Prostate gland (tissue), 2 donors: ENCODE measurements around the gene MTMR11. TPM values are rescaled to one million over a fixed set of nuclear protein-coding genes. Genes with fewer than 3 reads are reported as not detected.

ENCODE experiments used
- DNase-seq: peaks from one replicate; pipeline ENCODE4 v3.0.0-alpha.2; 2019; ENCODE audit warnings: low spot score
- H3K27ac ChIP-seq, 2 donors: fragments of 200-600 bp; sonication (generic); 2 replicates each; pipeline ENCODE4 v1.5.1; 2017 to 2019
- H3K27me3 ChIP-seq: fragments of 200-600 bp; sonication (generic); replicated peaks from 2 replicates; pipeline ENCODE4 v1.5.1; 2019; ENCODE audit not compliant: insufficient read depth
- H3K36me3 ChIP-seq, 2 donors: fragments of 200-600 bp; sonication (generic); 1 replicate in 1 of 2; 2 replicates in 1 of 2; pipeline versions ENCODE4 v1.5.1 to v1.8.1; 2017 to 2019
- H3K4me1 ChIP-seq: fragments of 200-600 bp; sonication (generic); replicated peaks from 2 replicates; pipeline ENCODE4 v1.5.1; 2019
- H3K4me3 ChIP-seq, 2 donors: fragments of 200-600 bp; sonication (generic); 2 replicates each; pipeline ENCODE4 v1.5.1; 2017 to 2019
- H3K9me3 ChIP-seq: fragments of 200-600 bp; sonication (generic); 2 replicates; pipeline ENCODE4 v1.5.1; 2017
- CTCF ChIP-seq, 4 experiments: fragments of 200-600 bp in 2 of 4; fragments of 450-650 bp in 2 of 4; sonication (generic) in 2 of 4; IDR thresholded peaks; 1 replicate in 3 of 4; 2 replicates in 1 of 4; pipeline ENCODE4 v1.5.1; 2016 to 2019; ENCODE audit warnings: antibody characterized with exemption in 4 of 4, mild to moderate bottlenecking in 2 of 4, moderate library complexity in 2 of 4
- POLR2A ChIP-seq: fragments of 450-650 bp; IDR thresholded peaks from one replicate; pipeline ENCODE4 v1.6.1; 2016; ENCODE audit warnings: antibody characterized with exemption, mild to moderate bottlenecking
- POLR2AphosphoS5 ChIP-seq: sonication (generic); formaldehyde crosslinking; IDR thresholded peaks from one replicate; pipeline ENCODE4 v1.6.1; 2017; ENCODE audit warnings: antibody characterized with exemption
- WGBS: methylation state at CpG from one replicate; pipeline ENCODE4 v1.1.5; 2018; 5-methylcytosine and 5-hydroxymethylcytosine counted together
- intact Hi-C: fragments of 100-400 bp; cut with DNase I; formaldehyde crosslinking; loops from one replicate; pipeline ENCODE4 v1.14.2; 2022
- total RNA-seq, 2 donors: library from RNA; depleted of rRNA; stranded (reverse); fragments of >200 nt; gene quantifications; one replicate each; pipeline ENCODE4 v1.1.0, GENCODE V29; 2016

The MTMR11 gene
- total RNA-seq, 2 donors from 2014 or later = 2.6 to 25.5 TPM

GRCh38 chr1:149914545-149914944 lies 22.1 kb downstream of the MTMR11 start:
- Histone ChIP-seq H3K36me3 (no peaks in the 10 kb centered on the region), H3K4me3 (no peak overlapping the region), H3K27me3 (no peaks in the 10 kb centered on the region), H3K4me1 (no peaks in the 10 kb centered on the region), H3K9me3 (no peaks in the 10 kb centered on the region), H3K27ac (no peak overlapping the region)
- 86% methylated on average over 1 of the region's 1 CpG for WGBS
- no peak for TF ChIP-seq POLR2A
- TF ChIP-seq CTCF (IDR thresholded peaks at IDR 0.05) = no peak
- TF ChIP-seq POLR2AphosphoS5 = no peak
- DNase-seq = no peak
- intact Hi-C loops = no loop called here

- intact Hi-C loops = no loop called here
- 90% methylated on average over 10 of the region's 10 CpGs for WGBS
- TF ChIP-seq CTCF (IDR thresholded peaks at IDR 0.05) (no peak), POLR2AphosphoS5 (no peak), POLR2A (no peak)
- Histone ChIP-seq H3K4me1 (no peaks in the 10 kb centered on the region), H3K9me3 (no peaks in the 10 kb centered on the region), H3K36me3 (no peaks in the 10 kb centered on the region), H3K4me3 (no peak overlapping the region), H3K27me3 (no peaks in the 10 kb centered on the region), H3K27ac (no peak overlapping the region)
- DNase-seq = no peak
Measured at GRCh38 chr1:149906570-149907075, 30.1 kb downstream of the MTMR11 start.

GRCh38 chr1:149903836-149904491 lies 32.7 kb downstream of the MTMR11 start:
- Histone ChIP-seq H3K27me3 (no peaks in the 10 kb centered on the region), H3K4me3 (no peak overlapping the region), H3K4me1 (no peaks in the 10 kb centered on the region), H3K27ac (no peak overlapping the region), H3K36me3 (no peaks in the 10 kb centered on the region), H3K9me3 (no peaks in the 10 kb centered on the region)
- intact Hi-C loops = no loop called here
- DNase-seq = no peak
- WGBS = 72% methylated on average over 5 of the region's 5 CpGs
- TF ChIP-seq POLR2A (no peak), CTCF (IDR thresholded peaks at IDR 0.05) (no peak), POLR2AphosphoS5 (no peak)

GRCh38 chr1:149899460-149900284 lies 37.0 kb downstream of the MTMR11 start, which contains the start of gene BOLA1:
TSS of gene BOLA1 (plus strand) at chr1:149899568. CDS start at chr1:149900060, 492 bp downstream.
- Histone ChIP-seq H3K27me3 (no peaks in the 10 kb centered on the region), H3K9me3 (no peaks in the 10 kb centered on the region), H3K36me3 (no peaks in the 10 kb centered on the region), H3K27ac (peak within 1 kb of the TSS; percentile 82 to 86), H3K4me1 (no peaks in the 10 kb centered on the region), H3K4me3 (peak within 1 kb of the TSS; percentile 42 to 54)
- DNase-seq = peak; percentile 95
- intact Hi-C loops = no loop called here
- TF ChIP-seq POLR2AphosphoS5 (peak; percentile 99), POLR2A (peak; percentile 80), CTCF (IDR thresholded peaks at IDR 0.05) (peak in 1 of 4 experiments; percentile 7)
- WGBS = 5% methylated on average over 41 of the region's 65 CpGs
